Activated CD4-positive, alpha-beta T cell treated with anti-CD3 and anti-CD28 coated beads, Interleukin-2, Interleukin-4, amounts not matched to agents 100 ng/mL and 50 ng/mL, durations not matched to agents 16 hours and 8 hours (primary cell): ENCODE results near the gene RXRG.

Experiments used
- DNase-seq: peaks from one replicate; pipeline ENCODE4 v3.0.0-alpha.2; 2020; ENCODE audit warnings: low spot score

The RXRG gene

DNA sequence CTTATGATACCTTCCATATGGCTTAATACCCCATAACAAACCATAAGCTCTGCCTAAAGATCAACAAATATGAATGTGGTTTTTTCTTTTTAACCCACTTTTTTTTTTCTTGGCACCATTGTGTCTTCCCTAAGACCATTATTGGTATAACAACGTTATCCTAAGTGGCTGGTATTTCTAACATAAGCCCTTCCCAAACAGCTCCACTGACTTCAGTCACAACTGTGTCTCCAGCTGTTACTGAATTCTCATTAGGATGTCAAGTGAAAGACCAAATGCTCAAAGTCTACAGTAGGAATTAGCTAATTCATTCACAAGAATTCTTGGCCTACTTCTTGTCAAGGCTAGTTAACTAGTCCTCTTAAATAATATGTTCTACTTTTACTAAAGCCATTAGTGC is 4.2 kb upstream of the RXRG start:
- DNase-seq: no peak

DNA sequence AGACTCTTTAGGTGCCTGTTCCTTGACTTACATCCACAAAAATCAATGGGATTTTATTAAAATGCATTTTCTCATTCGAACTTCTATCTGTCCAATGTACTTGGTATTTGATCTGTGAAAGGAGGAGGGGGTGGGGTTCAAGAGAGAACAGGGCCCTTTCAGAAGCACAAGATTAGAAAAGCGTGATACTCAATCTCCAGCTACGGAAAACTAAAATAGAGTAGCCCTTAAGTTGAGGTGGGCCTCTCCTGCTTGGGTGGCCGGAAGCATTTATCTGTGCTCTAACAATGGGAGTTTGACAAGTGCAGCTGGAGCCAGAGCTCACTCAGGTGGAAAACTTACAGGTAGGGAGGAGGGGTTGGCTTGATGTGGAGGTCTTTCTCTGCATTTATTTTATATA is 462 bp upstream of the RXRG start:
- no peak for DNase-seq

DNA sequence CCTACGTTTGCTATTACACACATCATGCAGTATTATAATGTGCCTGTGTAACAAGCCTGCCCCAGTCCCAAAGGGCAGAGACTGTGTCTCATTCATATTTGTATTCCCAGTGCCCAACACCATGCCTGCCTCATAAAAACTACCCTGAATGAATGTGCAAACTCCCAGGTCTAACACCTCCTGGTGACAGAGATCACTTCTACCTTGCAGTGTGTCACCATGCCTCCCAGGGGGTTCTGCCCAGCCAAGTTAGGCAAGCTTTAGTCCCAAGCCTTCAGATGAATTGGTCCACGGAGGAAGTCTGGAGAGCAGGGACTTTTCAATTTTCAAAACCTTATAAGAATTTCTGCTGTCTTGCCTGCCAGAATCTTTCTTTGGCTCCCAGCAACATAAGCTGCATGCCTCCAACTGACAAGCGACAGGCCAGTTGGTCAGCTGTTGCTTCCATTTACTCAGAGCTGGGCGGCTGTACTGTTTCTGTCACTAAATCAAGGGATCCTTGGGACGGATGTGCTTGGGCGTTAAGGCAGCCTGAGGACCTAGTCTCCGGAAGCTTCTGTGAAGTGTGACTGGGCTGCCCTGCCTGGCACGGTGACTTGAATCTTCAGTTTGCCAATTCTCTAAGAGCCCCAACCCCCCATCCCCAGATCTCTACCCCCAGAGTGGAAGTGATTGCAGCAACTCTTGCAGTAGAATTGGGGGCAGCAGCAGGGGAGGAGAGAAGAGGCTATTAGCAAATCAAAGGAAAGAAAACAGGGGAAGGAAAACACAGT is 1.2 kb downstream of the RXRG start:
- no peak for DNase-seq

DNA sequence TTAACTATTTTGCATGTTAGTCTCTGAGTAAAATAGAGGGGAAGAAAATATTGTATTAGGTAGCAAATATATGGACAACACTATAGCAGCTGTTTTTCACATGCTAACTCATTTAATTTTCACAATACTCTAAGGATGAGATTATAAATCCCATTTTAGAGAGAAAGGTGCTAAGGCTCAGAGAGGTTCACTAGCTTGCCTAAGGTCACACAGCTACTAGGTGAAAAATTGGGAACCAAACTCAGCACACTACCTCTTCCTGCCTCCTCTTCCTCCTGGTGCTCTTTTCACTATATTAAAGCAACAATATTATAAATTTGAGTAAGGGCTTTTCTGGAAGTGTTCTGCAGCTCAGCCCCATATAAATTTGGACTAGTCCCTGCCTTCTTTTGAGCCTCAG is 2.3 kb downstream of the RXRG start:
- no peak for DNase-seq

- no peak for DNase-seq
Observed at GRCh38 chr1:165442053-165442452, 2.9 kb downstream of the RXRG start.

DNA sequence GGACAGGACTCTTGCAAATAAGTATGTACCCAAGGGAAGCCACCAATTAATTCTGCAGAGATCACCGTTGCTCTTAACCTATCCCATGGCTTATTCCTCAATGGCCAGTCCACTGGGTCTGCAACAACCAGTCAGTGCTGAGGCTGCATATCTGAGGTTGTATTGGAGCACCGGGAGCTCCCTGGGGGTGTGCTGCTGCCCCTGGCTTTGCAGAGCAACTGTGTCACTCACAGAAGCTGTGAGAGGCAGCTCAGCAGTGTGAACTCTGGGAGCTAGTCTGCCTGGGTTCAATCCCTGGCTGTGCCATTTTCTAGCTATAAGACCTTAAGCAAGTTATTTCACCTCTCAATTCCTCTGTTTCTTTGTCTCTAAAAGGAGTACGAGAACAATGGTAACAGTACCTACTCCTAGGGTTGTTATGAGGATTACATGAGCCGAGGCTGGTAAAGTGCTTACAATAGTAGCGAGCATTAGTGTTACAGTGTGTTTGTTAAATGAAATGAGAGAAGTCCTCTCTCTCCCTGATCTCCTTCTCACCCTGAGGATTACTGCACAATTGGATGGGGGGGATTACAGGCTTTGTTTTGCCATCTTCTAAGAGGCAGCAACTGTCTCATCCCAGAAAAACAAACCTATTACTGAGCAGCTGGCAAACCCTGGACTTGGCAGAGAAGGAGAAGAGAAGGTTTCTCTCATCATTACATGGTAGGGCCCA is 3.6 kb downstream of the RXRG start:
- DNase-seq: no peak

DNA sequence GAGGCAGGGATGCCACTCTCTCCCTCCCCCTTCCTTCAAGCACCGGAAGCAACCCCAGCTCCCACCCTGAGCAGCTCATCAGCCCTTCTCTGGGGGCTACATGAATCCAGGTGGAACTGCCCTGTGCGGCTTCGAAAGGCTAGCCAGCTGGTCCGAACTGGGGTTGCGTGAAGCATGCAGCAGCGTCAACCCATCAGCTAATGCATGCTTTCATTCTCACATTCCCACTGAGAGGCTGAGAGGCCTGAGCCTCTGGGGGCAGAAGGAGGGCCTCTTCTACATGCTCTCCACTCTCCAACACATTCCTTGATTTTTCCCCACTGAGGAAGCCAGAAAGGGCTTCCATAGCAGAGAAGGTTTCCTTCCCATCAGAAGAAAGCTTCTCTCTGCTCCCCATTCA is 5.6 kb downstream of the RXRG start:
- no peak for DNase-seq

GRCh38 chr1:165436994-165437393 is 7.9 kb downstream of the RXRG start:
- no peak for DNase-seq

DNA sequence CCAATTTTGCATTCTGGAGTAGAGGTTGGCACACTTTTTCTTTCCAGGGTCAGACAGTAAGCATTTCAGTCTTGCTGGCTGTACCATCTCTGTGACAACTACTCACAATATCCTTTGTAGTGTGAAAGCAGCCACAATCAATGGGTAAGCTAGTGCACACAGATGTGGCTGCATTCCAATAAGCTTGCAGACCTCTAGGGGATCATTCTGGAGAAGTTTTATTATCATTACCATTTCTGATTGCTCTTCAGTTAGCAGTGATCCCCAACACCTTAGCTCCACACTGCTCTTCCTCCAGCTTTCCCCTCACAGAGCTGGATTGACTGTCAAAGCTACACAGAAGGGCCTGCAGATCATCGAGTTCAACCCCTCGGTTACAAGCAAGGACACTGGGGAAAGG is 9.1 kb downstream of the RXRG start:
- no peak for DNase-seq

DNA sequence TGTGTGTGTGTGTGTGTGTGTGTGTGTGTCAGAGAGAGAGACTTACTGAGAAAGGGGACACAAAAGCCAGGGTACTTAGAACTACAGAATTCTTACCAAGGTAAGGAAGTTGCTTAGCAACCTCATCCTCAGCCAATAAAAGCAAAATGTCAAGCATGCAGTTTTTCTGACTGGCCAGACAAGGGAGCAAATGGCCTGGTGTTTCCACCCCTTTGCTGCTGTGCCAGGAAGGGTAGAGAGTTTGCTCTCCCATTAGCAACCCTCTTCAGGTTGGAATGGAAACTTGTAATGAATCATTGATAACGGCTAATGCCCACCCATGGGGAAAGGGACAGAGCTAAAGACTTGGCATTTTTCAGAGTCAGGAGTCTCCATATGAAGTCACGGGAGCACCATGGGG is 10.6 kb downstream of the RXRG start:
- DNase-seq: no peak

- DNase-seq: peak; percentile 19
Observed at GRCh38 chr1:165431079-165431478, 13.8 kb downstream of the RXRG start.

- no peak for DNase-seq
Observed at GRCh38 chr1:165426745-165427144, 18.2 kb downstream of the RXRG start.

DNA sequence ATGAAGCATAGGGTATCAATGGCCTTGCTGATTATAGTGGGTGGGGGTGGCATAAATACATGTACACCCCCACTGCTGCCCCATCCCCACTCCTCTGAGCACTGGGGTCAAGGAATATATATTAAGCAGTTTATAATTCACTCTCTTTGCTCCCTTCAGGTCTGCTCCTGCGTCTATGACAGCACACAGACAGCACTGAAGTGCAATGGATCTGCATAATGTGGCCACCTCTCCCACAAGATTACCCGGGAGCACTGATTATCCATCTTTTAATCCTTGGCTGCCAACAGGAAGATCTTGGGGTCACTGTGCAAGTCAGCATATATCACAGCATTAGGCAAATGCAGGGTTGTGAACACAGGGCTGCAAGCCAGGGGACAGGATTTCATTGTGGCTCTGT is 19.3 kb downstream of the RXRG start:
- DNase-seq: no peak

GRCh38 chr1:165424454-165425216 is 20.3 kb downstream of the RXRG start:
- DNase-seq: peak; percentile 15

GRCh38 chr1:165423136-165423535 is 21.8 kb downstream of the RXRG start:
- DNase-seq: no peak

GRCh38 chr1:165420655-165421054 is 24.3 kb downstream of the RXRG start:
- DNase-seq: no peak

DNA sequence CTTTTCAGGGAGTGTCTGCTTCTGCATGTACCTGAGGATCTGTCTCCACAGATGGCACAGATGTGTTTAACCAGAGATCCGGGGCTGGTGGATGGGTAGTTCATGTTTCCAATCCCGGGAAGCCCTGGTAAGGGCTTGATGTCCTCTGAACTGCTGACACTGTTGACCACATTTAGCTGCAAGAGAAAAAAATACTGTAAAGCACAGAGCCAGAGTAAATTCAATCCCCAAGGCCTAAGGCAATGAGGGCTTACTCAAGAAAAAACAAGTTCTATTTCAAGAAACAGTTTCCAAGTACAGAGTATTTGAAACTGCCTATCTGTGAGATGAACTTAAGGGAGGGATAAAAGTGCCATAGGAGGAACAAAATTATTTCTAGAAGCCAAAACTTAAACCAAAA is 25.1 kb downstream of the RXRG start:
- DNase-seq: no peak

GRCh38 chr1:165418195-165418594 is 26.7 kb downstream of the RXRG start:
- no peak for DNase-seq

GRCh38 chr1:165416876-165417275 is 28.1 kb downstream of the RXRG start:
- no peak for DNase-seq

DNA sequence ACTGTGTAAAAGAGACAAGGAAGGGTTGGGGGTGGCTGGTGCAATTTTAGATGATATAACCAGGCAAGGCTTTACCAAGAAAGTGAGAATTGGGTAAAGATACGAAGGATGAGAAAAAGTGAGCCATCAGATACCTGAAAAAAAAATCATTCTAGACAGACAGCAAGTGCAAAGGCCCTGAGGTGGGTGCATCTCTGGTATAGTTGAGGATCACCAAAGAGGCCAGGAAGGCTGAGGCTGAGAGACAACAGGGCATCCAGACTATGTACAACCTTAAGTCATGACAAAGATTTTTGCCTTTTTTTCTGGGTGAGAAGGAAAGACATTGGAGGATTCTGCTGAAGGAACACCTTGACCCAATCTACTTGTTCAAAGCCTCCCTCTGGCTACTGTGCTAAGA is 29.9 kb downstream of the RXRG start:
- no peak for DNase-seq

DNA sequence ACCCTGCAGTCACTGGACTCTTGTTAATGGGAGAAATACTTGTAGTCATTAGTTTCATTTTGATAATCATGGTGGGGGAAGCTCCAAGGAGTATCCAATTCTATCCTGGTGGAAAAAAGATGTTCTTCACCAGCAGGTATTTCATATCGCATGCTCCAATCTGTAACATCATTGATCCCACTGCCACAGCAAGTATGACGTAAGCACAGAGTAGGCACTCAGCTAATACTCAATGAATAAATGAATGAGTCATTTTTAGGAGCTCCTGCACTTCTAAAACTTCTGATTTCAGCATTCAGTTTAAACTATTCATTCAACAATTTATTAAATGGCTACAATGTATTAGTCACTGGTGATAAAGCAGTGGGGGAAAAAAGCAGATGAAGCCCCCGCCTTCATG is 30.3 kb downstream of the RXRG start:
- DNase-seq: no peak

DNA sequence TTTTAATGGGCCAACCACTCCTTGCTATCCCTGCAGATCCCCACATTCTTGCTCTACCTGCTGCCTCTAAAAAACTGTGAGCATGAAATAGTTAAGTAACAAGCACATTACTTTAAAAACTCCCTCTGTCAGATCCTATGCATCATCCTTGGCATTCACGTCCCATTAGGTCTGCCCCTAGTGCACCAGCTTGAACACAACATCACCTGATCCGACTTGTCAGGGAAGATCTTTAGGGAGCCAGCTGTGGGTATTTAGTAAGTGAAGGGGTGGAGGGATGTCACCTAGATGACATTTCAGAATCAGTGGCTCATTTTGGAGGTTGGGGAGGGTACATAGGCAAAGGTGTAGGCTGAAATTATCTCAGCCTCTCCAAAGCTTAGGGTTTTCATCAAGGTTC is 33.5 kb downstream of the RXRG start:
- DNase-seq: no peak
